ENCODE measurements around the gene CNTNAP2.

Gene CNTNAP2

DNA sequence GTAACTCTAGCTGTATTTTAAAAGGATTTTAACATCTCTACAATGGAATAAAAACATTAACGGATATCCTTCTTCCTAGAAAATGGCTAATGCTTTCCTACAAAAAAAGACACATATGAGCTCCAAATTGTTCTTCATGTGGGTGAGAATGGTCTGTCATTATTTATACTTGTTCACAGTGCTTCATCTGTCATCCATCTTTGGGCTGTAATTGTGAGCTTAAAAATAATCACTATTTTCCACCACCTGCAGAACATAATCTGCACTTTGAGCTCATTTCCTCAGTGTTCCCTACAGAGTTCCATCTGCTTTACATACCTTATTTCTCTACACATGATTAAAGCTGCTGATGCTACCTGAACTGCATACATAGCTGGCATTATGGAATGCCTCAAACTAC, 1494.8 kb downstream of the CNTNAP2 start:
- no peak overlapping the region for H3K4me3 ChIP-seq (ENCODE audit: low read depth, low read length)
- TF ChIP-seq, protein P1, sequence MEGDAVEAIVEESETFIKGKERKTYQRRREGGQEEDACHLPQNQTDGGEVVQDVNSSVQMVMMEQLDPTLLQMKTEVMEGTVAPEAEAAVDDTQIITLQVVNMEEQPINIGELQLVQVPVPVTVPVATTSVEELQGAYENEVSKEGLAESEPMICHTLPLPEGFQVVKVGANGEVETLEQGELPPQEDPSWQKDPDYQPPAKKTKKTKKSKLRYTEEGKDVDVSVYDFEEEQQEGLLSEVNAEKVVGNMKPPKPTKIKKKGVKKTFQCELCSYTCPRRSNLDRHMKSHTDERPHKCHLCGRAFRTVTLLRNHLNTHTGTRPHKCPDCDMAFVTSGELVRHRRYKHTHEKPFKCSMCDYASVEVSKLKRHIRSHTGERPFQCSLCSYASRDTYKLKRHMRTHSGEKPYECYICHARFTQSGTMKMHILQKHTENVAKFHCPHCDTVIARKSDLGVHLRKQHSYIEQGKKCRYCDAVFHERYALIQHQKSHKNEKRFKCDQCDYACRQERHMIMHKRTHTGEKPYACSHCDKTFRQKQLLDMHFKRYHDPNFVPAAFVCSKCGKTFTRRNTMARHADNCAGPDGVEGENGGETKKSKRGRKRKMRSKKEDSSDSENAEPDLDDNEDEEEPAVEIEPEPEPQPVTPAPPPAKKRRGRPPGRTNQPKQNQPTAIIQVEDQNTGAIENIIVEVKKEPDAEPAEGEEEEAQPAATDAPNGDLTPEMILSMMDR (conservative IDR thresholded peaks at IDR 0.05; ENCODE audit: low read depth, low read length): no peak
- DNase-seq (ENCODE audit: low read depth): no peak

DNA sequence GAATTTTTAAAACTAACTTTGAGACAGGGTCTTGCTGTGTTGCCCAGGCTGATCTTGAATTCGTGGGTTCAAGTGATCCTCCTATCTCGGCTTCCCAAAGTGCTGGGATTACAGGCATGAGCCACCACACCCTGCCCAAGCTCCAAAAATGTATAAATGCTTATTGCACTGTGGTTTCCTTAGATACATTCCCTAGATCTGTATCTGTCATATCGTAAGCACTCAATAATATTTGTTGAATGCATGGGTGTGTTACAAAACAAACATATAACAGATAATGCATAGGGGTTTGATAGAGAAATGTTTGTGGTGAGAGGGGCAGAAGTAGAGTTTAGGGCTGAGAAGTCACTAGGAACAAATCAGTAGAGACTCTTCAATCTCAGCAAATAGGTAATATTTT, 1518.7 kb downstream of the CNTNAP2 start:
- TF ChIP-seq, protein P1 (conservative IDR thresholded peaks at IDR 0.05; ENCODE audit: low read depth, low read length): no peak
- no peak overlapping the region for H3K4me3 ChIP-seq (ENCODE audit: low read depth, low read length)
- no peak for DNase-seq (ENCODE audit: low read depth)

DNA sequence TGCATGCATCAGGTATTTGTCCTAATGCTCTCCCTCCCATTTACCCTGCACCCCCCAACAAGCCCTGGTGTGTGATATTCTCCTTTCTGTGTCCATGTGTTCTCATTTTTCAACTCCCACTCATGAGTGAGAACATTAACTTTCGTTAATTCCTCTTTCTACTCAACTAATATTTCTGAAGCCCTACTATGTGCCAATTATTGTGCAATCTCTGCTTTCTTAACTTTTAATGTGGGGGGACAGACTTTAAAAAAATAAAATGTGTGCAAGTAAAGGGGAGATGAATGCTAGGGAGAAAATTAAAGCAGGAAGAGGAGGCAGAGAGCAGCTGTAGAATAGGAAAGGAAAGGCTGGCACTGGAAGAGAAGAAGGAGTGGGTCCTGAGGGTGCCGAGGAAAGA, 1520.0 kb downstream of the CNTNAP2 start:
- TF ChIP-seq, protein P1 (conservative IDR thresholded peaks at IDR 0.05; ENCODE audit: low read depth, low read length): no peak
- DNase-seq (ENCODE audit: low read depth): no peak
- no peak overlapping the region for H3K4me3 ChIP-seq (ENCODE audit: low read depth, low read length)

DNA sequence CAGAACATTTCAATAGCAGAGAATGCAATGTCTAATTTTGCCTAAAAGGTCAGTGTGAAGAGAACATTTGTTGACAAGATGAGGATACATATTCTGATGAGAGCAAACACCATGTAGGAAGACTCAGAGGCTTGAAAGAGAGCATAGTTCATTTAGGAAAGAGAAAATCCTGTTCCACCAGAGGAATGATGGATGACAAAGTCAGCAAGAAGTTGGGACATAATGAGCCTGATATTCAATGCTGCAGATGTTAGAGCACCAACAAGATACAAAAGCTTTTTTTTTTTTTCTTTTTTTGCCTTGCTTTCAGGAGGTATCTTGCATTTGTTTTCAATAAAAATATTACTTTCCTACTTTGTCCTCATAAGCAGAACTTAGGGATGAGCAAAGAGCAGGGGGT, 1522.0 kb downstream of the CNTNAP2 start:
- no peak overlapping the region for H3K4me3 ChIP-seq (ENCODE audit: low read depth, low read length)
- DNase-seq (ENCODE audit: low read depth): no peak
- TF ChIP-seq, protein P1 (conservative IDR thresholded peaks at IDR 0.05; ENCODE audit: low read depth, low read length): no peak

DNA sequence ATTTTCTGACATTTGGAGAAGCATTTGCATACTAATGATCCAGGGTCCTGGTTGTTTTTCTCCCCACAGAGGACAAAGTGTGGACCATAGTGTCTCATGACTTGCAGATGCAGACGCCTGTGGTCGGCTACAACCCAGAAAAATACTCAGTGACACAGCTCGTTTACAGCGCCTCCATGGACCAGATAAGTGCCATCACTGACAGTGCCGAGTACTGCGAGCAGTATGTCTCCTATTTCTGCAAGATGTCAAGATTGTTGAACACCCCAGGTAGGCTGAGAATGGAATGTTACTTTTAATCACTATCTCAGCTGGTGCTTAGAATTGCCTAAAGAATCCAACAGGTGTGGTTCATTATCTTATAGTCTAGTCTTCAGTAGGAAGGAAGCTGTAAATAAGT, 1522.4 kb downstream of the CNTNAP2 start:
- TF ChIP-seq, protein P1 (conservative IDR thresholded peaks at IDR 0.05; ENCODE audit: low read depth, low read length): no peak
- no peak overlapping the region for H3K4me3 ChIP-seq (ENCODE audit: low read depth, low read length)
- DNase-seq (ENCODE audit: low read depth): no peak

DNA sequence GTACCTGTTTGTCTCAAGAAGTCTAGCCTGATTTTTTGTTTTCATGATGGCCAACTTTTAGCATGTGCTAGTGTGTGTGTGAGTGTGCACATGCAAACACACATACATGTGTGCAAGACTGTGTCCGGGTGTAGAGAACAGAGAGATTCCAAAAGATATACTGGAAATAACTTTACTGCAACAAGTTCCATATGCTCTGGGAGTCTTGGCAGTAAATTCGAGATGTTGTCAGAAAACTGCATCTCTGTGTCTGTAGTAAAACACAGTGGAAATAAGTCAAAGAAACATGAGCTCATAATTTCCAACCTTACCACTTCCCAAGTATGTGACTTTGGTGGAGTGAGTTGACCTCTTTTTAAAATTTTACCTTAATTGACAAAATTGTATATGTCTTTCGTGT, 1523.2 kb downstream of the CNTNAP2 start:
- H3K4me3 ChIP-seq (ENCODE audit: low read depth, low read length): no peak overlapping the region
- no peak for DNase-seq (ENCODE audit: low read depth)
- TF ChIP-seq, protein P1 (conservative IDR thresholded peaks at IDR 0.05; ENCODE audit: low read depth, low read length): no peak

DNA sequence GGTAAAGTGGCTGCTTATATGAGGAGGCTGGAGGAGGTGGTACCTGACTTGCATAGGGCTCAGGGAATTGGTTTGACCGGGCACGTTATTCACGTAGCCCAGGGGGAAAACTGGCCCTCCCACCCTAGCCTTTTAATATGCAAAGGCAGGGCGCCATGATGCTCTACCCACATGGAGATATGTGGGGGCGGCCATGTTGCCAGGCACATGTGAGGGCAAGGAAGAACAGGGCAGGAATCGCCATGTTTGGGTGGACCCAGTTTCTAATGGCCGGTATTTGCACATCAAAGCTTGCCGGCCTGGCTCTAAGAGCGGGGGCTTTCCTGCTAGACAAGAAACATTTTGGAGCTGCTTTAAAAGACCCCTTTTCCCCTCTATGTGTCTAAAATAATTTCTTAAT, 1524.2 kb downstream of the CNTNAP2 start:
- DNase-seq (ENCODE audit: low read depth): no peak
- no peak overlapping the region for H3K4me3 ChIP-seq (ENCODE audit: low read depth, low read length)
- TF ChIP-seq, protein P1 (conservative IDR thresholded peaks at IDR 0.05; ENCODE audit: low read depth, low read length): no peak

Data from choroid plexus epithelial cell (primary cell).